Activated T-cell treated with anti-CD3 and anti-CD28 coated beads for 48 hours (primary cell): ENCODE measurements around the gene LRP3.
A peak's percentile ranks its signal among the peaks of the same experiment; 100 is the strongest.
"Not testable (repeated sequence)": the region's sequence is repeated elsewhere in the genome, so short reads cannot be mapped to it uniquely, and the experiment has no call there.

Source experiments
- DNase-seq: peaks from one replicate; pipeline ENCODE4 v3.0.0-alpha.2; 2020; ENCODE audit warnings: low read depth

The LRP3 gene

GRCh38 chr19:33217881-33218280, 23.8 kb downstream of the LRP3 start:
- no peak for DNase-seq

DNA sequence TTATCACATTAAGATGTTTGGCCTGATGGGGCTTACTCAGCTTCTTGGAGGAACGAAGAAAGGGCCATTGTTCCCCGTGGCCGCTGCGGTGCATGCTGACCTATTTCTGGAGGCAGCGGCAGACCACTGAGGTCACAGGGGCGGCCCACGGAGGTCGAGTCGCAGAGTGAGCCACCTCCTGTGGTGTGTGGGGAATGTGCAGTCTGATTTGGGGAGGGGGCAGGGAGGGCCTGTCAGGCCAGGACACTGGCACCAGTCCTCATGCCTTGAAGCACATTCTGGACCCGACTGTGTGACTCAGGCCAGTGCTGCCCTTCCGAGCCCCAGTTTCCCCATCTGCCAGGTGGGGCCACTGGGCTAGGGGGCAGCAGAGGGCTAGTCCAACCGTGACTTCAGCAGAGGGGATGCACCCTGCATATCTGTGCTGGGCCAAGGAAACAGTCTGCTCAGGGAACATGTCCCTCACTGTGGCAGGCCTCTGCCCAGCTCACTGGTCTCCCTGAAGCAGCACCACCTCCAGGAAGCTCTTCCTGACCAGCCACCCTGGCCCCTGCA, 25.2 kb downstream of the LRP3 start:
- DNase-seq, result no peak

DNA sequence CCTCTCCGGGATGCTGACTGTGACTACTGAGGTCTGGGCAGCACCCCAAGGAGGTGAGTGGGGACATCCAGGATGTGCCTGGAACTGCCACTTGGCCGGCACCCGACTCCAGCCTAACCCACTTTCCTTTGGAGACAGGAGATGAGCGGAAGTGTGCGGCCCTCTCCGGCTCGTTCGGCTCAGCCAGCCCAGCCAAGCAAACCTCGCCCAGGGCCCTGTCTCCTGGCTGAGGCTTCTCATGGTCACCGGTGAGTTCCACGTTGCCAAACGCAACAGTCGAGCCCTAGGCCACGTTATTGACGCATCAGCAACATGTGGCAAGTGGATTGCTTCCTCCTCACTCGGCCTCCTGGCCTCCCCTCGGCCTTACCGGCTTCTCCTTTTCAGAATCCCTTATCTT, 26.0 kb downstream of the LRP3 start:
- DNase-seq, result no peak

- DNase-seq, result no peak
Measured at GRCh38 chr19:33220735-33221134, 26.6 kb downstream of the LRP3 start.

- DNase-seq, result no peak
Measured at GRCh38 chr19:33221638-33222037, 27.5 kb downstream of the LRP3 start.

DNA sequence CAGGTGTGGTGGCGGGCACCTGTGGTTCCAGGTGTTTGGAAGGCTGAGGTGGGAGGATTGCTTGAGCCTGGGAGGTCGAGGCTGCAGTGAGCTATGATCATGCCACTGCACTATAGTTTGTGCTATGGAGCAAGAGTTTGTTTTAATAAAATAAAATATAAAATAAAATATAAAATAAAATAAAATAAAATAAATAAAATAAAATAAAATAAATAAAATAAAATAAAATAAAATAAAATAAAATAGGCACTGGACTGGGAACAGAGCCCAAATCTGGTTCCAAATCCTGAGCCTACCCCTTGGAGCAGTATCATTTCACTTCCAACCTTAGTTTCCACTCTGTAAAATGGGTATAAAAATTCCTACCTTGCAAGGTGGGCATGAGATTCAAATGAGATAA, 28.1 kb downstream of the LRP3 start:
- DNase-seq, result not testable (repeated sequence)

DNA sequence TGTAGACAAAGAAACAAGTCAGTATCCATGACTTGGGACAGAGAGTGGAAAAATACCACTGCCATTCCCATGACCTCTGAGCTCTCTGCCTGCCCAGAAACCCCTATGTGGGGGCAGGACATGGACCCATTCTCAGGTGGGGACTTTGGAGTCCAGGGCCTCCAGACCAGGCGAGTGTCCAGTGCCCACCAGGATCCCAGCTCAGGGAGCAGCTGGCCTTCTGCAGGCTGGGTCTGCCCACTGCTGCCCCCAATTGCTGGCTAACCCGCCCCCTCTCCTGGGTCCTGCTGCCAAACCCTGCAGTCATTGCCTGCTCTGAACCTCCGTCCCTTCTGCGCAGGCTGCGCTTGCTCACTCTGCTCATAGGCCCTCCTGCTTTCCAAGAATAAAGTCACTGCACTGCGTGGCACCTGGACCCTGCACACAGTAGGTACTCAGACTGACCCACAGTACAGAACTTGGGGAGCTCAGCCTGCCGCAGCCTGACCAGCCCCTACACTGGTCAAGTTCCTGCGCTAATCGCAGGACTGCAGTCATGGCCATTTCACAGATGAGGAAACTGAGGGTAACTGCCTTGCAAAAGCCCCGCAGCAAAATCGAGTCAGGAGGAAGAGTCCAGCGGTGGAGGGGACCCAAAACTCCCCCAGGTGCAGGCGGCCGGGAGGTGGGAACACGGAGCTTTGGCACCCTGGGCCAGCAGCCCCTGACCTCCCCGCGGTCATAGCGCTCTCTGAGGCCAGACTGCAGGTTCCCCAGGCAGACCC, 30.7 kb downstream of the LRP3 start:
- no peak for DNase-seq

DNA sequence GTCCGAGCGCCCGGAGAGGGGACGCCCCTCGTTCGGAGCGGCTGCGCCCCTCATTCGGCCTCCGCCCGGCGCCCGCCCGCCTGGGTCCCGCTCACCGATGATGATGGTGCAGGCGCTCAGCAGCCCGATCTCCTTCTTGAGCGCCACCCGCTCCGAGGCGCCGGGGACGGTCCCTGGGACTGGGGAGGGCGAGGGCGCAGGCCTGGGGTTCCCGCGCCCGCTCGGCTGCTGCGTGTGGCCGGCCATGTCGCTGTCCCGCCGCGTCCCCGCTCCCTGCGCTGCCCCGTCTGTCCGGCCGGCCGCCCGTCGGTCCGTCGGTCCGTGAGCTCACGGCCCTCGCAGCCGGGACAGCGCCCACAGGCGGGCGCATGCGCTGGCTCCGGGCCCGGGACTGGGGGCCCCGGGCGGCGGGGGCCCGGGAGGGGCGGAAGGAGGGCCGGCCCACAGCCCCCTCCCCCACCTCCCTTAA, 31.4 kb downstream of the LRP3 start, which contains the start of gene SLC7A10:
TSS of gene SLC7A10 (minus strand) at position 393 of the 469 bp plus-strand sequence. CDS start at position 246, 147 bp downstream.
- no peak for DNase-seq

GRCh38 chr19:33226550-33227241, 32.6 kb downstream of the LRP3 start:
- no peak for DNase-seq

- DNase-seq, result no peak
Measured at GRCh38 chr19:33227242-33227650, 33.1 kb downstream of the LRP3 start.

DNA sequence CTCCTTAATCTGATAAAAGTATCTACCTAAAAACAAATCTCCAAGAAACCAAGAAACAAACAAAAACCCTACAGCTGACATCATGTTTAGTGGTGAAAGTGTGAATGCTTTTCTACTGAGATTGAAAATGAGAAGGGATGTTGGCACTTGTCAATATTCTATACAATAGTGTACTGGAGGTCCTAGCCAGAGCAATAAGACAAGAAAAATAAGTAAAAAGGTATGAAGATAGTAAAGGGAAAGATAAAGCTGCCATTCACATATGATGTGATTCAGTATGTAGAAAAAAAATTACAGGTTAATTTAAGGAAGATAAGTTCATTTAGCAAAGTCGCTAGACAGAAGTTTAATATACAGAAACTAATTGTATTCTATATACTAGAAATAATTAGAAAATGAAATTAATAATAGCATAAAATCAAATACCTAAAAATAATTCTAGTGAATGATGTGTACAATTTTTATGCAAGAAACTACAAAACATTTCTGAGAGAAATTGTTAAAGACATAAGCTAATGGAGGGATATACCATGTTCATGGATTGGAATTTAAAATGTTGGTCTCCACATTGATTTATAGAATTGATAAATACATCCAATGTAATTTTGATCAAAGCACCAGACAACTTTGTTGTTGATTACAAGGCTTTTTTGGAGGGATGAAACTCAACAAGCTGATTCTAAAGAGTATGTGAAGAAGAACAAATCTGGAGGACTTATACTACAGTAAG, 33.9 kb downstream of the LRP3 start:
- DNase-seq, result no peak

GRCh38 chr19:33229962-33230361, 35.8 kb downstream of the LRP3 start:
- no peak for DNase-seq

- DNase-seq, result no peak
Measured at GRCh38 chr19:33231511-33231910, 37.4 kb downstream of the LRP3 start.

- no peak for DNase-seq
Measured at GRCh38 chr19:33232656-33233055, 38.5 kb downstream of the LRP3 start.

GRCh38 chr19:33233056-33233873, 39.1 kb downstream of the LRP3 start:
- no peak for DNase-seq

- no peak for DNase-seq
Measured at GRCh38 chr19:33234092-33234491, 40.0 kb downstream of the LRP3 start.

DNA sequence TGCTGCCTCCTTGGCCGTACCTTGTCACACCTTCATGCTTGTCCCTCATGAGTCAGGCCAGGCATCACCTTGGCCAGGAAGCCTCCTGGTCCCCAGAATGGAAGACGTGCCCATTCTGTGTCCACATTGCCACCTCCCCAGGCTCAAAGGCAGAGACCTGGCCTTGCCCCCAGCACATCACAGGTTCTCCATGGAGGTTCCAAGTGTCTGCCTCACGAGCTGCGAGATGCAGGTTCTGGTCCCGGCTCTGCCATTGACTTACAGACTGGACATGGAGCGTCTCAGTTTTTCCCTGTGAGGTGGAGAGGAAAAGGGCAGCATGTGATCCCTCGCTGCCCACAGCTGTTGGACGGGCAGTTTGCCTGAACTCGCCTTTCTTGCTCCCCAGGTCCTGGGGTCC, 40.6 kb downstream of the LRP3 start:
- DNase-seq, result no peak

- DNase-seq, result peak; percentile 59
Measured at GRCh38 chr19:33235269-33235995, 41.3 kb downstream of the LRP3 start.

DNA sequence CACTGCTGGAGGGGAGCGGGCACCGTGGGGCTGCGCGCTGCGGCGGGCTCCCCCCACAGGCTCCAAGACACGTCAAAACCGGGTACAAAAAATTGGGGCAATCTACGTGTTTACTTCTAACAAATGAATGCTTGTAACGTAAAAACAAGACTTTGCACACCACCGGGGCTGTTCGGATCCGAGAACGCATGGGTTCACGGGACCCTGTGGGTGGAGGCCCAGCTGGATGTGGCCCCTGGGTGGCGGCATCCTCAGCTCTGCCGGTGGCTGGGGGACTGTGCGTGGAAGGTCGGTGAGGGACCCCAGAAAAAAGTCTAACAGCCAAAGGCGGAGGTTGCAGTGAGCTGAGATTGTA, 41.8 kb downstream of the LRP3 start:
- DNase-seq, result no peak

DNA sequence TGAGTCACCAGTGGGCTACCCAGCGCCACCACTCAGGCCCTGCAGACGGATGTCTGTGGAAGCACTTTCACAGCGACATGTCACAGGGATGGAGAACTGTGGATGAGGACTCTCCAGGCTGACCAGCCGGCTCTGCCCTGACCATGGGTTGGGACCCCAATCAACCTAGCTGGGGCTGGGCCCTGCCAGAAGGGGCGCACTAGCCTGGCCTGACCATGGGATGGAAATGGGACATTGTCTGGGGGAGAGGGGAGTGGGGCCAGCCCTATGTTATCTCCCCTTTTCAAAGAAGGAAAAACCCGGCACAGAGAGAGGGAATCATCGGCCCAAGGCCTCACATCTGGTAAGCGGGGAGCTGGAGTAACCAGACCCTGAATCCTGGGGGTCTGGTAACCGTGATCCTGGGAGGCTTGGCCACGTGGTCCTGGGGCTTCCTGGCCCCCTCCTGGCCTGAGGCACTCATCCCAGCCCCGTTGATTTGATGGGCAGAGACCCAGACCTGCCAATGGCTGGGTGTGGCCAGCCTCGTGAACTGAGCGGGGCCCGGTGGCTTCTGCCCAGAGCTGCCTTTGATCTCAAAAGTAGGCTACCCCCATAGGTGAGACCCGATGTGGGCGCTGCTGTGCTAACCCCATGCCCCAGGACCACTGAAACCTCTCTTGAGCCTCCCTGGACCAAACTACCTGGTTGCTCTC, 42.7 kb downstream of the LRP3 start:
- no peak for DNase-seq
